Measurements from ENCODE around the gene OR4C11.

The OR4C11 gene, protein sequence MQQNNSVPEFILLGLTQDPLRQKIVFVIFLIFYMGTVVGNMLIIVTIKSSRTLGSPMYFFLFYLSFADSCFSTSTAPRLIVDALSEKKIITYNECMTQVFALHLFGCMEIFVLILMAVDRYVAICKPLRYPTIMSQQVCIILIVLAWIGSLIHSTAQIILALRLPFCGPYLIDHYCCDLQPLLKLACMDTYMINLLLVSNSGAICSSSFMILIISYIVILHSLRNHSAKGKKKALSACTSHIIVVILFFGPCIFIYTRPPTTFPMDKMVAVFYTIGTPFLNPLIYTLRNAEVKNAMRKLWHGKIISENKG

DNA sequence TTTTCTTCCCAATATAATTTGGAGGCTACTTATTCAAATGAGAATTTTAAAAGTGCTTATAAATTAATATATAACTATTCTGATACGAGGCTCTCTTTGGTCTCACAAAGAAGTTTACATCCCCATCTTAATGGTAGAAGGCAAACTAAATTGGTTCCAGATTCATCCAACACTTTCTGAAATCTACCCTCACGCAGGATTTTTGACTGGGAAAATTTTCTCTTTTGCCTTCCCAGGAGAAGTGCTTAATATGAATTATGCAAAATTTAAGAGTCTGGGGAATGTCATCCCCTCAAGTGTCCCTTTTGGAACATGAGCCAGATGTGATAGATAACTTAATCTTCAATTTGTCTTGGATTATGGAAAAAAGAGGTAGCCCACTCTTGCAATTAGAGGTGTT, at the start of gene OR4C11:
Gene OR4C11 (minus strand): TSS at position 101 of the 400 bp plus-strand sequence. CDS start 3,272 bp downstream, outside the sequence.
- TF ChIP-seq, protein P1, sequence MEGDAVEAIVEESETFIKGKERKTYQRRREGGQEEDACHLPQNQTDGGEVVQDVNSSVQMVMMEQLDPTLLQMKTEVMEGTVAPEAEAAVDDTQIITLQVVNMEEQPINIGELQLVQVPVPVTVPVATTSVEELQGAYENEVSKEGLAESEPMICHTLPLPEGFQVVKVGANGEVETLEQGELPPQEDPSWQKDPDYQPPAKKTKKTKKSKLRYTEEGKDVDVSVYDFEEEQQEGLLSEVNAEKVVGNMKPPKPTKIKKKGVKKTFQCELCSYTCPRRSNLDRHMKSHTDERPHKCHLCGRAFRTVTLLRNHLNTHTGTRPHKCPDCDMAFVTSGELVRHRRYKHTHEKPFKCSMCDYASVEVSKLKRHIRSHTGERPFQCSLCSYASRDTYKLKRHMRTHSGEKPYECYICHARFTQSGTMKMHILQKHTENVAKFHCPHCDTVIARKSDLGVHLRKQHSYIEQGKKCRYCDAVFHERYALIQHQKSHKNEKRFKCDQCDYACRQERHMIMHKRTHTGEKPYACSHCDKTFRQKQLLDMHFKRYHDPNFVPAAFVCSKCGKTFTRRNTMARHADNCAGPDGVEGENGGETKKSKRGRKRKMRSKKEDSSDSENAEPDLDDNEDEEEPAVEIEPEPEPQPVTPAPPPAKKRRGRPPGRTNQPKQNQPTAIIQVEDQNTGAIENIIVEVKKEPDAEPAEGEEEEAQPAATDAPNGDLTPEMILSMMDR (IDR thresholded peaks at IDR 0.05; ENCODE audit: extremely low read depth, missing control alignments), result no peak
- DNase-seq (ENCODE audit: low spot score), result no peak

DNA sequence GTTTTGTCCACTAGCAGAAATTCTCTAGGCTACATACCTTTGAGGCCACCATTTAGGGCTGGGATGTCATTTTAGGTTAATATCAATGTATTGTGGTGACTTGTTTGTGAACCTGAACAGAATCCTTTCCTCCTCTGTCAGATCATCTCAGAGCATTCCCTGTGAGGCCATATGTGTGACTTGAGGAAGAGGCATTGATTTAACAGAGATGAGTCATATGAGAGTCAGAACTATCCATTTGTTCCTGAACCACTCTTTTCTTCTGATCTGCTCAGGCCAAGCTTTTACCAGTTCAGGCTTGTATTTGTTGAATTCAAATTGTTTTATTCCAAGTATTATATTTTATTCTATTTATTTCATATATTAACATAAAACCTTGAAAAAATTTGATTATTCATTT, 47.7 kb upstream of the OR4C11 start:
- no peak for DNase-seq (ENCODE audit: low spot score)
- TF ChIP-seq, protein P1 (IDR thresholded peaks at IDR 0.05; ENCODE audit: extremely low read depth, missing control alignments), result no peak

DNA sequence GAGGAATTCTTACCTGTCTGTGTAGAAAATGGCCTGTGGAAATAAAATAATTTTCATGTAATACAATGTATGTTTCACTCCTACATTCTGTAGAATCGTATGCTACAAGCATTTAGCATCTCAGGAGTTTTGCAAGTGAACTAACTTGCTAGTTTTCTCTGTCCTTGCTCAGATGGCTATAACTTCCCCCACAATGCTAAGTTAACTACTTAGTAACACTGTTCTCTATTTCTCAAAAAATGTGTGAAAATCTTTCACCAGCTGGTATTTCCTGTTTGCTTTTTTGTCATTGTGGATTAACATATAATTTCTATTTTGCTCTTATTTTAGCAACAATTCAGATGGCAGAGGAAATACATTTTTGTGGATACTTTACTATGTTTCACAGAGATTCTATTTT, 45.1 kb upstream of the OR4C11 start:
- DNase-seq (ENCODE audit: low spot score), result no peak
- TF ChIP-seq, protein P1 (IDR thresholded peaks at IDR 0.05; ENCODE audit: extremely low read depth, missing control alignments), result no peak

DNA sequence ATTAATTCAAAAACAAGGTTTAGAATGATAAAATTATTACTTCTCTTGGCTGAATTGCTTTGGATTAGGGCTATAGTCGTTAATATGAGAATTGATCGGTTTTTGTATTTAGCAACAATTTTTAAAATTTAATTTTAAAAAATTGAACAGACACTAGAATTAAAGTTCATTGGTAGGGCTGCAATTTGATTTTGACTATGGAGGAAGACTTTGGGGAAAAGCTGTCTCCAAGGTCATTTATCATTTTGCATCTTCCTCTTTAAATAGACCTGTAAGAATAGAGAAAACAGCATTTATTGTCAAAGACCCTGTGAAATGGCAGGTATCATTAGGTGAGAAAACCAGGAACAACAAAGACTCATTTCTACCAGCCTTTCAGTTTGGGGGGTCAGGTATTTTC, 40.6 kb upstream of the OR4C11 start, which contains the start of gene OR4S2:
Gene OR4S2 (plus strand): TSS at position 301 of the 400 bp plus-strand sequence. CDS start 2,577 bp downstream, outside the sequence.
- TF ChIP-seq, protein P1 (IDR thresholded peaks at IDR 0.05; ENCODE audit: extremely low read depth, missing control alignments), result no peak
- DNase-seq (ENCODE audit: low spot score), result no peak

DNA sequence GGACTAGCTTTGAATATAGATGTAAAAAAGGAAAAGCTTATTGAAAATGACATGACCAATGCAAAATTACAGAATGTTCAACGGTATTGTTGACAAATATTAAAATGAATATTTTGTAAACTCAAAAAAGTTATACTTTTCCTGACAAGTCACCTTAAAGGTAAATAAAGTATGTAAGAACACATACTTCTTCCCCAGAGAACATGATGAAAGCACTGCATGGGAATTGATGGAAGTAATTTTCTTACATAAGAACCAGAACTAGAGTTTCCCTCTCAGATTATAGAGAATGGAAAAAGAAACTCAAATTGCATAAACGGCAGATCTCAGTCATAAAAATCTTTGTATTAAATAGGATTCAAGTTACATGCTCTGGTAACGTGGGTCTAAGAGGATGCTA, 27.4 kb upstream of the OR4C11 start, which contains the start of gene OR4P4:
Gene OR4P4 (plus strand): TSS at position 301 of the 400 bp plus-strand sequence.
- TF ChIP-seq, protein P1 (IDR thresholded peaks at IDR 0.05; ENCODE audit: extremely low read depth, missing control alignments), result no peak
- DNase-seq (ENCODE audit: low spot score), result no peak

DNA sequence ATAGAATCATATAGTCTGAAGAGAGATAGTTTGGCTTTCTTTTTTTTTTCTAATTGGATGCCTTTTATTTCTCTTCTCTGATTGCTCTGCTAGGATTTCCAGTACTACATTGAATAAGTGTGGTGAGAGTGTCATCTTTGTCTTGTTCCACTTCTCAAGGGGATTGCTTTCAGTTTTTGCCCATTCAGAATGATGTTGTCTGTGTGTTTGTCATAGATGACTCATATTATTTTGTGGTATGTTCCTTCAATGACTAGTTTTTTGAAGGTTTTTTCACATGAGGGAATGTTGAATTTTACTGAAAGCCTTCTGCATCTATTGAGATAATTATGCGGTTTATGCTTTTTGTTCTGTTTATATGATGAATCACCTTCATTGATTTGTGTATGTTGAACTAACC, 17.1 kb upstream of the OR4C11 start:
- TF ChIP-seq, protein P1 (IDR thresholded peaks at IDR 0.05; ENCODE audit: extremely low read depth, missing control alignments), result no peak
- DNase-seq (ENCODE audit: low spot score), result no peak

DNA sequence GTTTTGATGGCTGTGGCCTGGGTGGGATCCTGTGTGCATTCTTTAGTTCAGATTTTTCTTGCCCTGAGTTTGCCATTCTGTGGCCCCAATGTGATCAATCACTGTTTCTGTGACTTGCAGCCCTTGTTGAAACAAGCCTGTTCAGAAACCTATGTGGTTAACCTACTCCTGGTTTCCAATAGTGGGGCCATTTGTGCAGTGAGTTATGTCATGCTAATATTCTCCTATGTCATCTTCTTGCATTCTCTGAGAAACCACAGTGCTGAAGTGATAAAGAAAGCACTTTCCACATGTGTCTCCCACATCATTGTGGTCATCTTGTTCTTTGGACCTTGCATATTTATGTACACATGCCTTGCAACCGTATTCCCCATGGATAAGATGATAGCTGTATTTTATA, 34.9 kb downstream of the OR4C11 start:
- TF ChIP-seq, protein P1 (IDR thresholded peaks at IDR 0.05; ENCODE audit: extremely low read depth, missing control alignments), result no peak
- DNase-seq (ENCODE audit: low spot score), result no peak

Data from GM20000 (cell line).